NCI-H1930 (cell line): ENCODE results near the gene PARVB.
"Not testable (repeated sequence)": the region's sequence is repeated elsewhere in the genome, so short reads cannot be mapped to it uniquely, and the experiment has no call there.

Experiments
- DNase-seq, 2 experiments: peaks; one replicate each; lab custom pipeline; 2025; lab: John Stamatoyannopoulos, UW

PARVB gene

DNA sequence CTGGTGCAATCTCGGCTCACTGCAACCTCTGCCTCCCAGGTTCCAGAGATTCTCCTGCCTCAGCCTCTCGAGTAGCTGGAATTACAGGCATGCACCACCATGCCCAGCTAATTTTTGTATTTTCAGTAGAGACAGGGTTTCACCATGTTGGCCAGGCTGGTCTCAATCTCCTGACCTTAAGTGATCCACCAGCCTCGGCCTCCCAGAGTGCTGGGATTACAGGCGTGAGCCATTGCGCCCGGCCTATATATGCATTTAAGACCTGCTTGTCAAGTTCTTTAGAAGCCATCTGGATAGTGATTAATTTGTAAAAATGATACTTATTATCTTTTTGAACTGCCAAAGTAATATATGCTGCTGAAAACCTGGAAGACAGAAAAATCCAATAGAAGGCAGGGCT lies 86.6 kb downstream of the PARVB start:
- DNase-seq: not testable (repeated sequence)

DNA sequence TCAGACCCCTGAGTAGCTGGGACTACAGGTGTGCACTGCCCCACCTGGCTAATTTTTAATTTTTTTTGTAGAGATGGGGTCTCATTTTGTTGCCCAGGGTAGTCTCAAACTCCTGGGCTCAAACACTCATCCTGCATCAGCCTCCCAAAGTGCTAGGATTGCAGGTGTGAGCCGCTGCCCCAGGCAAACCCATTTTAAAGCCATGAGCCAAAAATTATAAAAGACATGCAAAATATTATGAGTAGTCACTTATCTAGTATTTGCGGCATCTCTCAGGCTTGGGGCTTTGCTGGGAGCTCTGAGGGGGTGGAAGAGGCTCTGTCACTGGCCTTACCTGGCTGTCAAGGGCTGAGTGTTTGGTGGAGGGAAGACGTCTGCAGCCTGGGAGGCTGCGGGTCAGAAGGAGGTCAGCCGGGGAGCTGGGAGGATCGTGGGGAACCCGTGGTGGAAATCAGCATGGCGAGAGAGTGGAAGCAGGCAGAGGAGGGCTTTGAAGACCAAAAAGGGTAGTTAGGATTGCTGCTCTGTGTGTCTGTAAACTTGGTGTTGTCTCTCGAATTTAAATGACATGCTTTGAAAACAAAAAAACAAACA lies 87.6 kb downstream of the PARVB start:
- DNase-seq: no peak

DNA sequence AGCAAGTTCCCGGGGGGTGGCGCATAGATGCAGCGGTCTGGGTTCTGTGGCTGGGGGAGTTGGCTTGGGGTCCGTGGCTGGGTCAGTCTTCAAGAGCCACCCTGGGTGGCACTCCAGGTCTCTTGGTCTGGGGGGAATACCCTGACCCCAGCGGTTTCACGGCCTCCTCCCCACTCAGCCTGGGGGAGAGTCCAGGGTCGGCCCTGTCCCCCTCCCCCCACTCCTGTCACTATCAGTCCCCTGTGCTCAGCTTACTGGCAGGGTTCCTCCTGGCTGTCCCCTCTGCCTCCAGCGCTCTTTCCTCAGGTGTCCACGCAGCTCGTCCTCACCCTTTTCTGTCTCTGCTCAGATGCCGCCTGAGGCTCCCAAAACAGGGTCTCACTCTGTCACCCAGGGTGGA lies 88.1 kb downstream of the PARVB start:
- DNase-seq: no peak

DNA sequence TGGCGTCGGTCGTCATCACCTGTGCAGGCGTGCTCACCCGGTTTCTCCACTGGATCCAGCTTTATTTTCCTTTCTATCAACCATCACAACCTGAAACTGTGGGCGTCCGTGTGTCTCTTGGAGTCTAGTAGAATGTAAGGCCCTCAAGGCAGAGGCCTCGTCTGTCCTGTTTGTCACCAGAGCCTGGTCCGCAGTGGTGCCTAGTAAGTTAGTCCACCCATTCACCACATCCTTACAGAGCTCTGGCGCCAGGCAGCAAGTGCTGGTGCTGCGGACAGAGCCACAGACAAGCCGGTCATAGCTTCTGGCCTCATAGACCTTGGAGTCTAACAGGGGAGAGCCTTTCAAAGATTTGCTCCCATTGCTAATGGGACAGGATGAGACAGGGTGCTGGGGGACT lies 92.2 kb downstream of the PARVB start:
- no peak for DNase-seq

GRCh38 chr22:44116755-44117684 lies 92.9 kb downstream of the PARVB start:
- DNase-seq: no peak

GRCh38 chr22:44117746-44118145 lies 93.6 kb downstream of the PARVB start:
- DNase-seq: no peak

DNA sequence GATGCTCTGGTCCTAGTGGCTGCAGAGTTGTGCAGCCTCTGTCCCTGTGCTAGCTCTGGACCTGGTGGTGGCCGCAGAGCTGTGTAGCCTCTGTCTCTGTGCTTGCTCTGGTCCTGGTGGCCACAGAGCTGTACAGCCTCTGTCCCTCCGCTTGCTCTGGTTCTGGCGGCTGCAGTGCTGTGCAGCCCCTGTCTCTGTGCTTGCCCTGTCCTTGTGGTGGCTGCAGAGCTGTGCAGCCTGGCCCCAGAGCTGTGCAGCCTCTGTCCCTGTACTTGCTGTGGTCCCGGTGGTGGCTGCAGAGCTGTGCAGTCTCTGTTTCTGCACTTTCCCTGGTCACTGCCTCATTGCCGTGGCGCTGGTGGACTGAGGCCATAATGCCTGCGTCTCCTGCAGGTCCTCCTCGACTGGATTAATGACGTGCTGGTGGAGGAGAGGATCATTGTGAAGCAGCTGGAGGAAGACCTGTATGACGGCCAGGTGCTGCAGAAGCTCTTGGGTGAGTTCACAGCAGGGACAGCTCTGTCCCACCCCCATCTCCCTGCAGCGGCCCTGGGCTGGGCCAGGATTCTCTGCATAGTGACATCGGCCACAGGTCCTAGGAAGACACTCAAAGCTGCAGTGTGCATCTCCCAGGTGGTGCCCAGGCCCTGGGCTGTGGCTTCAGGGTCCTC lies 94.7 kb downstream of the PARVB start:
- DNase-seq: no peak

DNA sequence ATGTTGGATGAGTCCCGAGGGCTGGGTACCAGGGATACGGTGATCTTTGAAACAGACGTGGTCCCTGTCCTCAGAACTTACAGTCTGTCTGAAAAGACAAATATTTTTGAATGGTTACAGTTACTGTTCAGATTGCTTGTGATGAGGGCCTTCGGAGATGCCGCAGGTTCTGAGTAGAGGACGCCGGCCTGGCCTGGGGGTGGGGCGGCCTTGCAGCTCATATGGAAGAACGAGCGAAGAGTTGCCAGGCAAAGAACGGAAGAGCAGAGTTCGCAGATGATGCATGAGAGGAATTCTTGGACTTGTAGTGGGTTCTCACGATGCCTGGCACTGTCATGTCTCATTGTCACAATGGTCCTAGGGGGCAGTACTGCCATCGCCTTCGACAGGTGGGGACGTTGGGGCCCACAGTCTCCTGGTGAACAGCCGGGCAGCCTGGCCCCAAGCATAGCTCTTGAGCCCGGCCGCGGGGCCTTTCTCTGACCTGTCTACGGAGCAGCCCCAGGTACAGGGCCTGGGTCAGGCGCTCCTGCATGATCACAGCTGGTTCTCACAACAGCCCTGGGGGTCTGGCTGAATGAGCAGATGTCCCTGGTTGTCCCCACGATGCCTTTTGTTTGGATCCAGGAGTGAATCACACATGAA lies 95.7 kb downstream of the PARVB start:
- DNase-seq: no peak

- DNase-seq: no peak
These were observed 96.2 kb downstream of the PARVB start for GRCh38 chr22:44120314-44120704.

GRCh38 chr22:44125421-44125820 lies 101.3 kb downstream of the PARVB start:
- no peak for DNase-seq

- DNase-seq: no peak
These were observed 102.7 kb downstream of the PARVB start for GRCh38 chr22:44126807-44127206.

DNA sequence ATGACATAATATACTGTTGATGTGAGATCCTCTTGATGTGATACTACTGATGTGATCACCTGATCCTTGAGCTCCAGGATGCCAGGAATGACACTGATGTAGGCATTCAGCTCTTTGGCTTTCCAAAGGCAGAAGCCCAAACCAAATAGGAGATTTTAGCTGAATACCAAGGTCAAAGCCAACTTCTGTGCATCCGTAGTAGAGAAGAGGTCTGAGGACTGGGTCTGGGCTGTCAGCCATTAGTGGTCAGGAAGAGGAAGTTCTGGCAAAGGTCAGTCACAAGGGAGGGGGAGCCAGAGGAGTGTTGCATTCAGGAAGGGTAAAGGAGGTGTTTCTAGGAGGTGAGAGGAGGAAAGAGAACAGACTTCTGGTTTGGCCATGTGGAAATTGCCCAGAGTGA lies 103.3 kb downstream of the PARVB start:
- no peak for DNase-seq

DNA sequence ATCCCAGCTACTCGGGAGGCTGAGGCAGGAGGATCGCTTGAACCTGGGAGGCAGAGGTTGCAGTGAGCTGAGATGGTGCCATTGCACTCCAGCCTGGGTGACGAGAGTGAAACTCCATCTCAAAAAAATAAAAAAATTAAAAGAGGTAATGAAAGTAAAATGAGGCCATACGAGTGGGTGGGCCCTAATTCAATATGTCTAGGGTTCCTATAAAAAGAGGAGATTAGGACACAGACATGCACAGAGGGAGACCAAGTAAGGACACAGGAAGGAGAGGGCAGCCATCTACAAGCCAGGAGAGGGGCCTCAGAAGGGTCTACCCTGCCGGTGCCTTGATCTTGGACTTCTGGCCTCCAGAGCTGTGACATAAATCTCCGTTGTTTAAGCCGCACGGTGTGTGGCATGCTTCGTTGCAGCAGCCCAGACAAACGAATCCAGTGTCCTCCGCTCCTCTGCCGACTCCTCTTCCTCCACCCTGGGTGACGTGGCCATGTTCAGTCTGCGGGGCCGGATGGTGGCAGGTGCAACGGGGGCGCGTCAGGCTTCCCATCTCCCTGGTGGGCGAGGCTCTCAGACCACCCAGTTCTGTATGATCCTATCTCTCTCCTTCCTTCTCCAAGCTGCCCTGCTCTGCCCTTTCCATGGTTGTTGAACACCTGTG lies 105.0 kb downstream of the PARVB start:
- no peak for DNase-seq

DNA sequence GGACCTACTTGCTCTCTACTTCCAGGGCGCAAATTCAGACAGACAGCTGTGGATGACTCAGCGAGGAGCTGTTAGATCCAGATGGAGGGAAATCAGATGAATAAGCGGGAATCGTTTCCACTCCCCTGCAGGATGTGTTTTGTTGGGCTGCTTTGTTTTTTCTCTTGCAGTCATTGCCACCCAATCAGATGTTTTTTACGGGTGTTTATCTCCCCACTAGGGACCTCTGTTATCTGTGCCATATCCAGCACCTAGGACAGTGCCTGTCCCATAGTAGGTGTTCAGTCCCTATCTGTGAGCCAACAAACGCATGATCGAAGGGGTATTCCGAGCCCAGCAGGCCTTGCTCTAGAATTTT lies 105.5 kb downstream of the PARVB start:
- DNase-seq: no peak

GRCh38 chr22:44130076-44130711 lies 106.1 kb downstream of the PARVB start:
- DNase-seq: no peak

DNA sequence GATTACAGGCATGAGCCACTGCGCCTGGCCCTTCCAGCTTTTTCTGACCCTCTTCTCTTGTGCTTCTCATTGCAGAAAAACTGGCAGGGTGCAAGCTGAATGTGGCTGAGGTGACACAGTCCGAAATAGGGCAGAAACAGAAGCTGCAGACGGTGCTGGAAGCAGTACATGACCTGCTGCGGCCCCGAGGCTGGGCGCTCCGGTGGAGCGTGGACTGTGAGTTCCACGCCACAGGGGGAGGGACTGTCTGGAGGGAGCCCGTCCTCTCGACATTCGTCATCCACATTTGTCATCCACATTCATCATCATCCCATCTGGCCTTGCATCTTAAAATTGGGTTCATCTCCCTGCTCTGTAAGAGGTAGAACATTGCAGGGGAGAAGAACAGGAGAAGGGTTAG lies 107.3 kb downstream of the PARVB start:
- no peak for DNase-seq

DNA sequence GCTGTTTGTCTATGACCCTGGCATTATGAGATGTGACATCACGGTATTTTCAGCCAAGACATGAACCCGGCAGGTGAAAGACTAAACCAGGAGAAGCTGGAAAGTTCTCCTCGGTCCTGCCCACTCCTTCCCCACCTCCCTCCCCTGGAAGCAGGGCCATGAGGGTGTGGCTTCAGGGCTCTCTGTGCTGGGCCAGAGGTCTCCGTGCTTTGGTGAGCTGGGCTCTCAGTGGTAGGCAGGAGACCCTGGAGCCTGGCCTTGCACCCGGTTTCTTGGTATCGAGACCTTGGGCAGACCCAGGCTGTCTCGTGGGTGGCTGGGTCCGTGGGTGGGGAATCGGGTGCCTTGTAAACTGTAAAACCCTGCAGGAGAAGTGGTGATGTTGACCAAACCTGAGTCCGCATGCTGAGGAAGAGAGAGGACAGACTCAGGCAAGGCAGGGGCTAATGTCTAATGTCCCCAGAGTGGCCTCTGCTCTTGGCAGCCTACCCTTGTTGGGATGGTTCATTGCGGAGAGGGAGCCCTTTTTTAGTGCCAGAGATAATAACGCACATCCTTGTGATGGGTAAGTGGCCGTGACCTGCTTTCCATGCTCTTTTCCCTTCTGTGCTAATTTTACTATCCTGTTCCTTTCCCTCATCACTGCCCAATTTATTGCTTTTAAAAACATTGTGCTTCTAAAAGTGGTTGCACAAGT lies 108.0 kb downstream of the PARVB start:
- no peak for DNase-seq

- DNase-seq: no peak
These were observed 108.6 kb downstream of the PARVB start for GRCh38 chr22:44132724-44133123.

DNA sequence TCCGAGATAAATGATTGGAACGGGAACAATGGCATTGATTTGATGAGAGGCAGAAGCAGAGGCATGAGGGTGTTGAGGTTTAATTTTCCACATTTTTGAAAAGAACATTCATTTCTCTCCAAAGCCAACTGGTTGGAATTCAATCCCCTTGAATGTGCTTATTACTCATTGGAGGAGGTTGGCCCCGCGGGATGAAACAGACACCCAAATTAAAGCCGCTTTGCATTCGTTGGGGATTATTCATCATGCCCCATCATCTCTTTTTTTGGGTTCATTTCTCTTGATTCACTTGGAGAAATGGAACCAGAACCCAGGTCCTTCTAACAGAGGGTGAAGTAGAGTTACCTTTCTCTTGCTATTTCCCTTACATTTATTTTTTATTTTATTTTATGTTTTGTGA lies 109.1 kb downstream of the PARVB start:
- no peak for DNase-seq

GRCh38 chr22:44133901-44134571 lies 109.9 kb downstream of the PARVB start:
- no peak for DNase-seq
